Measurements from ENCODE around the gene MYBPC2. TPM values are rescaled to one million over a fixed set of nuclear protein-coding genes. Genes with fewer than 3 reads are reported as not detected.

Gene MYBPC2
- 0.07 and 0.12 TPM in 2 replicates for polyA plus RNA-seq (2013)

- H2AK5ac ChIP-seq (ENCODE audit: low read length) = no peak within 1 kb of the TSS
- H3K79me2 ChIP-seq (ENCODE audit: control insufficient read depth, insufficient read depth, low read length, poor library complexity) = peaks cover 2% of the 10 kb centered on the region
- H2AFZ ChIP-seq (ENCODE audit: insufficient read depth, low read length, poor library complexity) = peak within 1 kb of the TSS; percentile 66
- H2BK12ac ChIP-seq (ENCODE audit: low read length) = no peak within 1 kb of the TSS
- H3K4ac ChIP-seq (ENCODE audit: low read depth, low read length) = peak within 1 kb of the TSS; percentile 49
- H4K91ac ChIP-seq (ENCODE audit: low read depth, low read length) = no peak within 1 kb of the TSS
- H3K79me1 ChIP-seq (ENCODE audit: low read length) = peaks cover 7% of the 10 kb centered on the region
- no peak within 1 kb of the TSS for H3K27ac ChIP-seq (ENCODE audit: low read depth, low read length)
- H3K4me2 ChIP-seq (ENCODE audit: low read length) = peak within 1 kb of the TSS; percentile 94
- H3K23ac ChIP-seq (ENCODE audit: low read length) = no peak within 1 kb of the TSS
- peak within 1 kb of the TSS; percentile 74 for H3K4me3 ChIP-seq (ENCODE audit: low read depth, low read length)
- peak within 1 kb of the TSS; percentile 39 for H3K18ac ChIP-seq (ENCODE audit: low read length)
- no peaks in the 10 kb centered on the region for H3K36me3 ChIP-seq (ENCODE audit: control insufficient read depth in 1 of 2, insufficient read depth in 2 of 2, low read length in 2 of 2)
- WGBS (ENCODE audit: extremely low coverage, insufficient coverage, insufficient read length) = no CpG with 5 or more reads among the region's 40 CpGs
- H3K27me3 ChIP-seq (ENCODE audit: insufficient read depth, low read length) = no peaks in the 10 kb centered on the region
- H3K4me1 ChIP-seq (ENCODE audit: control insufficient read depth in 1 of 2, insufficient read depth in 2 of 2, low read length in 2 of 2) = peaks cover 6 to 8% of the 10 kb centered on the region in 2 experiments
- peak within 1 kb of the TSS; percentile 70 for H3K14ac ChIP-seq (ENCODE audit: low read length)
- peak within 1 kb of the TSS; percentile 81 for H4K8ac ChIP-seq (ENCODE audit: low read depth, low read length)
- DNase-seq = peak; percentile 16 to 36
- H3K9ac ChIP-seq (ENCODE audit: low read length) = no peak within 1 kb of the TSS
- H3K9me3 ChIP-seq (ENCODE audit: insufficient read depth, low read depth, low read length) = peaks cover 3% of the 10 kb centered on the region
- H2BK120ac ChIP-seq (ENCODE audit: insufficient read depth, low read length, poor library complexity) = peak within 1 kb of the TSS; percentile 62
- no peak within 1 kb of the TSS for H2BK5ac ChIP-seq (ENCODE audit: low read depth, low read length, poor library complexity)
- H4K12ac ChIP-seq (ENCODE audit: low read depth, low read length) = peak within 1 kb of the TSS; percentile 65
Observed at GRCh38 chr19:50432221-50433028, at the start of gene MYBPC2. MYBPC2 (plus strand) TSS chr19:50432892; CDS start chr19:50432954, 62 bp downstream.

DNA sequence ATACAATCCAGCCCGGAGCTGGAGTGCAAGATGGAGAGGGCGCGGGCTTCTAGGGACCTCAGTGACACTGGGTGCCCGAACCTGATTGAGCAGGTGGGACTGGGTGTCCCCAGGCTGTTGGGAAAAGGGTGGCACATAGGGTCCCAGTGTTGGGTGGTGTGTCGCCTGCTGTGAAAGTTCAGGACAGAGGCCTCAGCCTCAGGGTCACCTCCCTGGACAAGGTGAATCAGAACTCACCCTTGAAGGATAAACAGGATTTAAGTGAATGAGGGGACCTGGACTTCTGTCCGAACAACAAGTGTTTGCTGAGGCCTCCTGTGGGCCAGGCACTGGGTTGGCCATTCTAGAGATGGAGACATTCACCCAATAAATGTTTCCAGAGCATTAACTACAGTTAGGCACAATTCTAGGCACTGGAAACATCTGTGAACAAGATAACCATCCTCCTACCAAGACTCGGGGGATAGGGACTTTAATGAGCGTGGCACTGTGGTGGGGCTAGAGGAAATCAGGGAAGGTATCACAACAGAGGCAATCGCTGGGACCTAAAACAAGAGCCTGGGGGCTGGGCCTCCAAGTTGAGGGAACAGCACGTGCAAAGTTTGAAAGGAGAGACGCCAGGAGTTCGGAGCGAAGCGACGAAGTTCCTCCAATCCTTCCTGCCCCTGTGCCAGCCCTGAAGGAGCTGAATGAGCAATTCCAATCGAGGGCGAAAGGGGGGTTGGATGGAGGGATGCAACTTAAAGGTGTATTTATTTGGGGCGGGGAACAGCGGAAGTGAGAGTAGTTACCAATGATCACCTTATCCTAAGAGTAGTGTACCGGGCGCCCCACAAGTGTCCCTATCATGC lies 49.5 kb upstream of the MYBPC2 start:
- H2BK12ac ChIP-seq (ENCODE audit: low read length) = no peak overlapping the region
- peak overlapping the region; percentile 30 for H4K8ac ChIP-seq (ENCODE audit: low read depth, low read length)
- H3K9me3 ChIP-seq (ENCODE audit: insufficient read depth, low read depth, low read length) = no peaks in the 10 kb centered on the region
- DNase-seq = no peak
- peak overlapping the region; percentile 20 for H4K12ac ChIP-seq (ENCODE audit: low read depth, low read length)
- H3K4ac ChIP-seq (ENCODE audit: low read depth, low read length) = peak overlapping the region; percentile 12
- H3K4me2 ChIP-seq (ENCODE audit: low read length) = peak overlapping the region; percentile 75
- H4K91ac ChIP-seq (ENCODE audit: low read depth, low read length) = no peak overlapping the region
- peak overlapping the region; percentile 50 for H3K18ac ChIP-seq (ENCODE audit: low read length)
- no peak overlapping the region for H2AK5ac ChIP-seq (ENCODE audit: low read length)
- H3K4me3 ChIP-seq (ENCODE audit: low read depth, low read length) = peak overlapping the region; percentile 29
- H2BK120ac ChIP-seq (ENCODE audit: insufficient read depth, low read length, poor library complexity) = no peak overlapping the region
- H3K27me3 ChIP-seq (ENCODE audit: insufficient read depth, low read length) = no peaks in the 10 kb centered on the region
- peak overlapping the region; percentile 42 for H3K9ac ChIP-seq (ENCODE audit: low read length)
- no CpG with 5 or more reads among the region's 21 CpGs for WGBS (ENCODE audit: extremely low coverage, insufficient coverage, insufficient read length)
- peaks cover 4% of the 10 kb centered on the region for H3K79me1 ChIP-seq (ENCODE audit: low read length)
- no peak overlapping the region for H2BK5ac ChIP-seq (ENCODE audit: low read depth, low read length, poor library complexity)
- no peak overlapping the region for H3K27ac ChIP-seq (ENCODE audit: low read depth, low read length)
- no peak overlapping the region for H3K23ac ChIP-seq (ENCODE audit: low read length)
- H3K36me3 ChIP-seq (ENCODE audit: control insufficient read depth in 1 of 2, insufficient read depth in 2 of 2, low read length in 2 of 2) = peaks cover 65% of the 10 kb centered on the region in 2 experiments
- H3K4me1 ChIP-seq (ENCODE audit: control insufficient read depth in 1 of 2, insufficient read depth in 2 of 2, low read length in 2 of 2) = peaks cover 3 to 12% of the 10 kb centered on the region in 2 experiments
- peaks cover 10% of the 10 kb centered on the region for H3K79me2 ChIP-seq (ENCODE audit: control insufficient read depth, insufficient read depth, low read length, poor library complexity)
- H2AFZ ChIP-seq (ENCODE audit: insufficient read depth, low read length, poor library complexity) = no peak overlapping the region
- H3K14ac ChIP-seq (ENCODE audit: low read length) = no peak overlapping the region

- peak within 1 kb of the TSS; percentile 74 for H2BK5ac ChIP-seq (ENCODE audit: low read depth, low read length, poor library complexity)
- peaks cover 3 to 12% of the 10 kb centered on the region in 2 experiments for H3K4me1 ChIP-seq (ENCODE audit: control insufficient read depth in 1 of 2, insufficient read depth in 2 of 2, low read length in 2 of 2)
- peak within 1 kb of the TSS; percentile 96 for H3K4me2 ChIP-seq (ENCODE audit: low read length)
- DNase-seq = peak; percentile 98 to 99
- peak within 1 kb of the TSS; percentile 84 for H3K9ac ChIP-seq (ENCODE audit: low read length)
- H3K36me3 ChIP-seq (ENCODE audit: control insufficient read depth in 1 of 2, insufficient read depth in 2 of 2, low read length in 2 of 2) = peaks cover 56% of the 10 kb centered on the region in 2 experiments
- H3K23ac ChIP-seq (ENCODE audit: low read length) = no peak within 1 kb of the TSS
- H3K9me3 ChIP-seq (ENCODE audit: insufficient read depth, low read depth, low read length) = no peaks in the 10 kb centered on the region
- peak within 1 kb of the TSS; percentile 66 for H4K12ac ChIP-seq (ENCODE audit: low read depth, low read length)
- no peak within 1 kb of the TSS for H2BK120ac ChIP-seq (ENCODE audit: insufficient read depth, low read length, poor library complexity)
- no peak within 1 kb of the TSS for H2AK5ac ChIP-seq (ENCODE audit: low read length)
- H3K27me3 ChIP-seq (ENCODE audit: insufficient read depth, low read length) = no peaks in the 10 kb centered on the region
- H4K8ac ChIP-seq (ENCODE audit: low read depth, low read length) = peak within 1 kb of the TSS; percentile 90
- peak within 1 kb of the TSS; percentile 76 for H4K91ac ChIP-seq (ENCODE audit: low read depth, low read length)
- peak within 1 kb of the TSS; percentile 37 for H3K4ac ChIP-seq (ENCODE audit: low read depth, low read length)
- H3K14ac ChIP-seq (ENCODE audit: low read length) = peak within 1 kb of the TSS; percentile 85
- H3K79me1 ChIP-seq (ENCODE audit: low read length) = peaks cover 4% of the 10 kb centered on the region
- no CpG with 5 or more reads among the region's 78 CpGs for WGBS (ENCODE audit: extremely low coverage, insufficient coverage, insufficient read length)
- peaks cover 10% of the 10 kb centered on the region for H3K79me2 ChIP-seq (ENCODE audit: control insufficient read depth, insufficient read depth, low read length, poor library complexity)
- H3K27ac ChIP-seq (ENCODE audit: low read depth, low read length) = peak within 1 kb of the TSS; percentile 53
- peak within 1 kb of the TSS; percentile 84 for H3K18ac ChIP-seq (ENCODE audit: low read length)
- H2AFZ ChIP-seq (ENCODE audit: insufficient read depth, low read length, poor library complexity) = peak within 1 kb of the TSS; percentile 92
- peak within 1 kb of the TSS; percentile 87 for H3K4me3 ChIP-seq (ENCODE audit: low read depth, low read length)
- no peak within 1 kb of the TSS for H2BK12ac ChIP-seq (ENCODE audit: low read length)
Observed at GRCh38 chr19:50383852-50384684, 48.6 kb upstream of the MYBPC2 start, which contains the start of gene POLD1. POLD1 (plus strand) TSS chr19:50384347; CDS start chr19:50398852, 14,505 bp downstream.

Data from trophoblast cell (in vitro differentiated cells and primary cell).